K562 (cell line): Measurements from ENCODE around the gene PHKG1.

Source experiments
- CTCF ChIP-seq, 3 experiments: IDR thresholded peaks in 2 of 3; conservative IDR thresholded peaks in 1 of 3; 2 replicates each; pipeline ENCODE4 v1.5.1; 2011 to 2012; ENCODE audit warnings: low read length in 3 of 3, mild to moderate bottlenecking in 3 of 3, control low read depth in 2 of 3, improper control_type of control experiment in 1 of 3, inconsistent platforms in 1 of 3, low read depth in 1 of 3, mixed read lengths in 1 of 3, moderate library complexity in 1 of 3; ENCODE audit not compliant: insufficient read depth in 2 of 3
- IRF1 ChIP-seq: sonication (generic); formaldehyde crosslinking; IDR thresholded peaks from 2 replicates; pipeline ENCODE4 v1.8.0; 2022; ENCODE audit warnings: missing genetic modification reagents, mild to moderate bottlenecking, borderline replicate concordance
- MAFF ChIP-seq: IDR thresholded peaks from 2 replicates; pipeline ENCODE4 v1.6.1; 2012; ENCODE audit warnings: low read length, improper control_type of control experiment
- MAFK ChIP-seq: IDR thresholded peaks from 2 replicates; pipeline ENCODE4 v1.6.1; 2011; ENCODE audit warnings: low read length, improper control_type of control experiment
- NFIC ChIP-seq: fragments of 450-650 bp; IDR thresholded peaks from 2 replicates; pipeline ENCODE4 v1.6.1; 2017; ENCODE audit warnings: mild to moderate bottlenecking, inconsistent platforms
- PBX2 ChIP-seq, 2 experiments: IDR thresholded peaks in 1 of 2; conservative IDR thresholded peaks in 1 of 2; 2 replicates each; pipeline ENCODE4 v1.6.1; 2016; ENCODE audit warnings: low read depth in 2 of 2, mild to moderate bottlenecking in 1 of 2, missing compliant biosample characterization in 1 of 2, missing genetic modification characterization in 1 of 2, moderate library complexity in 1 of 2
- RCOR1 ChIP-seq, 2 experiments: IDR thresholded peaks; 2 replicates each; pipeline ENCODE4 v1.6.1; 2012; ENCODE audit warnings: low read depth in 2 of 2, low read length in 2 of 2, borderline replicate concordance in 1 of 2, improper control_type of control experiment in 1 of 2
- SMARCC2 ChIP-seq: fragments of 450-650 bp; IDR thresholded peaks from 2 replicates; pipeline ENCODE4 v1.6.1; 2017; ENCODE audit warnings: antibody characterized with exemption, moderate library complexity, mild to moderate bottlenecking, low read depth
- TCF7 ChIP-seq: sonication (generic); IDR thresholded peaks from 2 replicates; pipeline ENCODE4 v1.6.1; 2016; ENCODE audit warnings: antibody characterized with exemption, borderline replicate concordance
- TSHZ1 ChIP-seq: fragments of 250-450 bp; sonication (Bioruptor Pico); IDR thresholded peaks from 2 replicates; pipeline ENCODE4 v1.4.0; 2020; ENCODE audit warnings: mild to moderate bottlenecking, moderate library complexity
- USF2 ChIP-seq: sonication (generic); formaldehyde crosslinking; IDR thresholded peaks from 2 replicates; pipeline ENCODE4 v1.5.0; 2020; ENCODE audit warnings: missing genetic modification reagents
- ZNF174 ChIP-seq: fragments of 250-450 bp; sonication (Bioruptor Pico); IDR thresholded peaks from 2 replicates; pipeline ENCODE4 v1.4.0; 2020; ENCODE audit warnings: mild to moderate bottlenecking

- TF ChIP-seq USF2 (CRISPR knock-in tag) (no peak), TCF7 (no peak), CTCF (IDR thresholded peaks at IDR 0.05 in 2 of 3, conservative IDR thresholded peaks at IDR 0.05 in 1 of 3; ENCODE audit: insufficient read depth in 2 of 3, low read depth in 1 of 3, low read length in 3 of 3) (no peak), PBX2 (CRISPR knock-in tag; IDR thresholded peaks at IDR 0.05; ENCODE audit: low read depth) (no peak), PBX2 (tag; conservative IDR thresholded peaks at IDR 0.05; ENCODE audit: low read depth) (no peak), MAFF (no peak), MAFK (no peak), TSHZ1 (CRISPR knock-in tag) (no peak), IRF1 (CRISPR knock-in tag) (no peak), ZNF174 (CRISPR knock-in tag) (no peak), RCOR1 (IDR thresholded peaks at IDR 0.05; ENCODE audit: borderline replicate concordance in 1 of 2, low read depth in 2 of 2, low read length in 2 of 2) (no peak), SMARCC2 (no peak), NFIC (peak; percentile 65)
Observed at GRCh38 chr7:56097700-56098099, 4.9 kb upstream of the PHKG1 start.
